Fibroblast of mammary gland (primary cell): ENCODE measurements around the gene SMU1.

Source experiments
- DNase-seq: peaks from one replicate; pipeline ENCODE4 v3.0.0-alpha.2; 2010; ENCODE audit warnings: low read depth
- H3K4me3 ChIP-seq: 2 replicates; pipeline ENCODE4 v1.5.1; 2011; ENCODE audit warnings: low read depth, mild to moderate bottlenecking, low read length, moderate library complexity; ENCODE audit not compliant: control insufficient read depth
- TF ChIP-seq, protein P1 (sequence below): conservative IDR thresholded peaks from 2 replicates; pipeline ENCODE4 v1.5.1; 2011; ENCODE audit warnings: low read depth, low read length, inconsistent platforms; ENCODE audit not compliant: control insufficient read depth, insufficient read depth

Gene SMU1

DNA sequence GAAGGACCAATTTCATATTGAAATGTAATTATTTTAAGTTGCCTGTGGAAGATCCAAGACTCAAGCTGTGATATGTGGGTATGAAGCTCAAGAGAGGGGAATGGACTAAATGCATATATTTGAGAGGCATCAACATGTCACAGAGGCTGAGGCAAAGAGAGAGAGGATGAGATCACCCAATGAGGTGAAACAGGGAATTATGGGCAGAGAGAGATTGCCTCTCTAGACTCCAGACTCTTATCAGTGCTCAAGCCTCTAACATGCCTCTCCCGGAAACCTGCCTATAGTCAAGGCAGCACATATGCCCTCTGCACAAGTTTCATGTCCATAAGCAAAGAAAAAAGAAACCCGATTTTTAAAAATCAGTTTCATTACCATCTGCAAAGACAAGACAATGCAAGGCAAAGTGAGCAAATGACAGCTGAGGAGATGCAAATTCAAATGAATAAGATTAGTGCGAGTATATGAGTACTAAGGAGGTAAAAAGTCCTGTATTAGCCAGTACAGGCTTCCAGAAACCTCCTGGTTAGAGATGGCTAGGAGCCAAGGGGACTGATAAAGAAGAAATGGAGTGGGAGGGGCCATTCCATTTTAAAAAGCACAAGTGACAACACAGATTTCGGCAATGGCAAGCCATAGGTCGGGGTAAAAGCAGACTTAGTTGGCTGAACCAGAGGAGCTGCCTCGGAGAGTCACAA is 84.4 kb downstream of the SMU1 start:
- TF ChIP-seq, protein P1, sequence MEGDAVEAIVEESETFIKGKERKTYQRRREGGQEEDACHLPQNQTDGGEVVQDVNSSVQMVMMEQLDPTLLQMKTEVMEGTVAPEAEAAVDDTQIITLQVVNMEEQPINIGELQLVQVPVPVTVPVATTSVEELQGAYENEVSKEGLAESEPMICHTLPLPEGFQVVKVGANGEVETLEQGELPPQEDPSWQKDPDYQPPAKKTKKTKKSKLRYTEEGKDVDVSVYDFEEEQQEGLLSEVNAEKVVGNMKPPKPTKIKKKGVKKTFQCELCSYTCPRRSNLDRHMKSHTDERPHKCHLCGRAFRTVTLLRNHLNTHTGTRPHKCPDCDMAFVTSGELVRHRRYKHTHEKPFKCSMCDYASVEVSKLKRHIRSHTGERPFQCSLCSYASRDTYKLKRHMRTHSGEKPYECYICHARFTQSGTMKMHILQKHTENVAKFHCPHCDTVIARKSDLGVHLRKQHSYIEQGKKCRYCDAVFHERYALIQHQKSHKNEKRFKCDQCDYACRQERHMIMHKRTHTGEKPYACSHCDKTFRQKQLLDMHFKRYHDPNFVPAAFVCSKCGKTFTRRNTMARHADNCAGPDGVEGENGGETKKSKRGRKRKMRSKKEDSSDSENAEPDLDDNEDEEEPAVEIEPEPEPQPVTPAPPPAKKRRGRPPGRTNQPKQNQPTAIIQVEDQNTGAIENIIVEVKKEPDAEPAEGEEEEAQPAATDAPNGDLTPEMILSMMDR = no peak
- no peak overlapping the region for H3K4me3 ChIP-seq
- no peak for DNase-seq
